K562 (cell line): ENCODE results near the gene CPZ.

Experiments used
- CHD2 ChIP-seq: IDR thresholded peaks from 2 replicates; pipeline ENCODE4 v1.6.1; 2011; ENCODE audit warnings: low read depth, low read length
- HDAC8 ChIP-seq: fragments of 450-650 bp; IDR thresholded peaks from 2 replicates; pipeline ENCODE4 v1.6.1; 2016; ENCODE audit warnings: mild to moderate bottlenecking, missing genetic modification characterization, moderate library complexity, missing compliant biosample characterization
- NFE2 ChIP-seq: IDR thresholded peaks from 2 replicates; pipeline ENCODE4 v1.6.1; 2014; ENCODE audit warnings: antibody characterized with exemption, low read depth
- PML ChIP-seq: IDR thresholded peaks from 2 replicates; pipeline ENCODE4 v1.6.1; 2012; ENCODE audit warnings: low read length, inconsistent platforms
- STAT5B ChIP-seq: fragments of 250-450 bp; sonication (Bioruptor Pico); IDR thresholded peaks from 2 replicates; pipeline ENCODE4 v1.8.0; 2021; ENCODE audit warnings: mild to moderate bottlenecking, inconsistent platforms
- YBX1 ChIP-seq: fragments of 450-650 bp; IDR thresholded peaks from 2 replicates; pipeline ENCODE4 v1.7.1; 2016; ENCODE audit warnings: mild to moderate bottlenecking
- TF ChIP-seq, protein P1 (sequence below): fragments of 250-450 bp; sonication (Bioruptor Pico); IDR thresholded peaks from 2 replicates; pipeline ENCODE4 v1.8.0; 2022; ENCODE audit warnings: inconsistent platforms

DNA sequence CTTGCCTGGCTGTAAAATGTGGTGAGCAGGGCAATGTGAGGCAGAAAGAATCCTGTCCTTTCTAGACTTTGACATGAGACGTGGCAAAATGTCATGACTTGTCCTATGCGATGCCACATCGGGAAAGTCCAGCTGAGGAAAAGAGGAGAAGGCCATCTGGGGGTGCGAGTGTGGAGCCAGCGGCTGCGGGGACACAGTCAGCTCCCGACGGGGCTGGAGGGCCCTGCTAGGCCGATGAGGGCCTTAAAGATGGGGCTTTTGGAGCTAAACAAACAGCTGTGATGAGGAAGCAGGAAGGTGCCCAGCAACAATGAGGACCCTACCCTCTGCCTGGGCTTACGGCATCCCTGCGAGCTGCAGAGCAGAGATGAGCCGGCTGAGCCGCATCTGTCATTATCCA is 7.7 kb downstream of the CPZ start:
- TF ChIP-seq NFE2, result no peak
- TF ChIP-seq PML, result no peak
- TF ChIP-seq, protein P1, sequence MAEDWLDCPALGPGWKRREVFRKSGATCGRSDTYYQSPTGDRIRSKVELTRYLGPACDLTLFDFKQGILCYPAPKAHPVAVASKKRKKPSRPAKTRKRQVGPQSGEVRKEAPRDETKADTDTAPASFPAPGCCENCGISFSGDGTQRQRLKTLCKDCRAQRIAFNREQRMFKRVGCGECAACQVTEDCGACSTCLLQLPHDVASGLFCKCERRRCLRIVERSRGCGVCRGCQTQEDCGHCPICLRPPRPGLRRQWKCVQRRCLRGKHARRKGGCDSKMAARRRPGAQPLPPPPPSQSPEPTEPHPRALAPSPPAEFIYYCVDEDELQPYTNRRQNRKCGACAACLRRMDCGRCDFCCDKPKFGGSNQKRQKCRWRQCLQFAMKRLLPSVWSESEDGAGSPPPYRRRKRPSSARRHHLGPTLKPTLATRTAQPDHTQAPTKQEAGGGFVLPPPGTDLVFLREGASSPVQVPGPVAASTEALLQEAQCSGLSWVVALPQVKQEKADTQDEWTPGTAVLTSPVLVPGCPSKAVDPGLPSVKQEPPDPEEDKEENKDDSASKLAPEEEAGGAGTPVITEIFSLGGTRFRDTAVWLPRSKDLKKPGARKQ (CRISPR knock-in tag), result no peak
- TF ChIP-seq HDAC8 (tag), result no peak
- no peak for TF ChIP-seq STAT5B (CRISPR knock-in tag)
- no peak for TF ChIP-seq CHD2
- TF ChIP-seq YBX1, result no peak
